Measurements from ENCODE around the gene WDR1. TPM values are rescaled to one million over a fixed set of nuclear protein-coding genes. Genes with fewer than 3 reads are reported as not detected.

The WDR1 gene
- total and polyA plus RNA-seq, 2 of the 13 experiments (the other 11 are each of a cell fraction or from before 2014, with no cell fraction given): 106 to 198 TPM

GRCh38 chr4:10121568-10122208, 5.1 kb upstream of the WDR1 start (continued):
- TF ChIP-seq NR2C2 (CRISPR knock-in tag; IDR thresholded peaks at IDR 0.05; ENCODE audit: borderline replicate concordance) (no peak), ZNF691 (CRISPR knock-in tag; IDR thresholded peaks at IDR 0.05; ENCODE audit: borderline replicate concordance, low read depth) (peak; percentile 24; the same call in 1 of the 2 replicates), BCL6 (CRISPR knock-in tag; IDR thresholded peaks at IDR 0.05) (0 out of 2 replicates have a peak, but pooled peaks have one; percentile 42), MED13 (CRISPR knock-in tag; IDR thresholded peaks at IDR 0.05) (0 out of 2 replicates have a peak, but pooled peaks have one; percentile 17), ZNF644 (CRISPR knock-in tag; IDR thresholded peaks at IDR 0.05; ENCODE audit: low read depth) (peak; percentile 68; the same call in 1 of the 2 replicates), MED1 (CRISPR knock-in tag; IDR thresholded peaks at IDR 0.05) (peak; percentile 43; the same call in 1 of the 2 replicates), ZNF557 (CRISPR knock-in tag; IDR thresholded peaks at IDR 0.05) (no peak), MBNL3 (CRISPR knock-in tag; conservative IDR thresholded peaks at IDR 0.05) (no peak), ZNF784 (CRISPR knock-in tag; IDR thresholded peaks at IDR 0.05; ENCODE audit: borderline replicate concordance) (peak; percentile 23; the same call in 1 of the 2 replicates), HNF1A (IDR thresholded peaks at IDR 0.05; ENCODE audit: low read depth) (peak; percentile 89), HNF1A (CRISPR knock-in tag; IDR thresholded peaks at IDR 0.05; ENCODE audit: borderline replicate concordance) (peak; percentile 92), CTCF (CRISPR knock-in tag; IDR thresholded peaks at IDR 0.05) (0 out of 2 replicates have a peak, but pooled peaks have one; percentile 18), SOX5 (CRISPR knock-in tag; IDR thresholded peaks at IDR 0.05; ENCODE audit: borderline replicate concordance) (0 out of 2 replicates have a peak, but pooled peaks have one; percentile 20), GMEB1 (CRISPR knock-in tag; IDR thresholded peaks at IDR 0.05; ENCODE audit: borderline replicate concordance) (0 out of 2 replicates have a peak, but pooled peaks have one; percentile 12), KLF15 (CRISPR knock-in tag; IDR thresholded peaks at IDR 0.05; ENCODE audit: borderline replicate concordance) (no peak), DRAP1 (CRISPR knock-in tag; IDR thresholded peaks at IDR 0.05) (peak; percentile 61)
